Cardiac septum (tissue), 1 donor: ENCODE results near the gene TPD52L2. TPM values are rescaled to one million over a fixed set of nuclear protein-coding genes. Genes with fewer than 3 reads are reported as not detected.
A peak's percentile ranks its signal among the peaks of the same experiment; 100 is the strongest.
"Not testable (repeated sequence)": the region's sequence is repeated elsewhere in the genome, so short reads cannot be mapped to it uniquely, and the experiment has no call there.

Experiments
- DNase-seq: peaks from one replicate; pipeline ENCODE4 v3.0.0-alpha.2; 2020; ENCODE audit warnings: low spot score
- intact Hi-C: fragments of 100-400 bp; cut with DNase I; formaldehyde crosslinking; loops from one replicate; pipeline ENCODE4 v1.14.0; 2022
- total RNA-seq: library from RNA; stranded (reverse); fragmentation: NEBNext Ultra II Directional; extraction: Animal tissue kit (Norgen Biotek cat#: 25700); gene quantifications from one replicate; pipeline ENCODE4 v1.2.1, GENCODE V29; 2021
- donor health status: DM: no; HTN: no; CAD: no.

TPD52L2 gene
- total RNA-seq, 1 donor from 2014 or later = 72.0 TPM

- no peak for DNase-seq
- intact Hi-C loops = loop anchor here (10.0 kb wide), 1 partner anchor 333 kb away; the partner anchor contains the start of gene PTK6
Observed at GRCh38 chr20:63868264-63868663, 3.2 kb downstream of the TPD52L2 start.

- DNase-seq = peak; percentile 90
- intact Hi-C loops = no loop called here
Observed at GRCh38 chr20:63873477-63873971, 8.5 kb downstream of the TPD52L2 start.

GRCh38 chr20:63874241-63874640, 9.2 kb downstream of the TPD52L2 start:
- DNase-seq, intact Hi-C loops: not testable (repeated sequence)

- intact Hi-C loops = no loop called here
- DNase-seq = no peak
Observed at GRCh38 chr20:63876489-63877036, 11.5 kb downstream of the TPD52L2 start.

- intact Hi-C loops = no loop called here
- DNase-seq = no peak
Observed at GRCh38 chr20:63877755-63878470, 12.8 kb downstream of the TPD52L2 start.

- intact Hi-C loops = no loop called here
- no peak for DNase-seq
Observed at GRCh38 chr20:63878899-63879663, 14.0 kb downstream of the TPD52L2 start.

- DNase-seq, intact Hi-C loops: not testable (repeated sequence)
Observed at GRCh38 chr20:63880901-63881300, 15.8 kb downstream of the TPD52L2 start.

GRCh38 chr20:63881451-63882226, 16.6 kb downstream of the TPD52L2 start:
- no peak for DNase-seq

GRCh38 chr20:63882257-63883200, 17.5 kb downstream of the TPD52L2 start:
- intact Hi-C loops = no loop called here
- no peak for DNase-seq

More at GRCh38 chr20:63881451-63882226, 16.6 kb downstream of the TPD52L2 start:
- intact Hi-C loops = no loop called here

- intact Hi-C loops = no loop called here
- DNase-seq = no peak
Observed at GRCh38 chr20:63883201-63883593, 18.1 kb downstream of the TPD52L2 start.

GRCh38 chr20:63884506-63885263, 19.6 kb downstream of the TPD52L2 start:
- intact Hi-C loops = no loop called here
- no peak for DNase-seq

- intact Hi-C loops = no loop called here
Observed at GRCh38 chr20:63885264-63886053, 20.4 kb downstream of the TPD52L2 start.

GRCh38 chr20:63886054-63886419, 21.0 kb downstream of the TPD52L2 start:
- DNase-seq = no peak
- intact Hi-C loops = no loop called here

More at GRCh38 chr20:63885264-63886053, 20.4 kb downstream of the TPD52L2 start:
- DNase-seq = no peak

GRCh38 chr20:63886921-63887320, 21.9 kb downstream of the TPD52L2 start:
- intact Hi-C loops = no loop called here
- no peak for DNase-seq

GRCh38 chr20:63889241-63890200, 24.5 kb downstream of the TPD52L2 start:
- intact Hi-C loops = no loop called here
- no peak for DNase-seq

- intact Hi-C loops = no loop called here
Observed at GRCh38 chr20:63890201-63890576, 25.1 kb downstream of the TPD52L2 start.

More at GRCh38 chr20:63890201-63890576, 25.1 kb downstream of the TPD52L2 start:
- DNase-seq = no peak
